Measurements from ENCODE around the gene TMEM170A. TPM values are rescaled to one million over a fixed set of nuclear protein-coding genes. Genes with fewer than 3 reads are reported as not detected.

TMEM170A gene
- total and polyA plus RNA-seq, 9 donors = 12.3 to 24.8 (median 16.5) TPM

DNA sequence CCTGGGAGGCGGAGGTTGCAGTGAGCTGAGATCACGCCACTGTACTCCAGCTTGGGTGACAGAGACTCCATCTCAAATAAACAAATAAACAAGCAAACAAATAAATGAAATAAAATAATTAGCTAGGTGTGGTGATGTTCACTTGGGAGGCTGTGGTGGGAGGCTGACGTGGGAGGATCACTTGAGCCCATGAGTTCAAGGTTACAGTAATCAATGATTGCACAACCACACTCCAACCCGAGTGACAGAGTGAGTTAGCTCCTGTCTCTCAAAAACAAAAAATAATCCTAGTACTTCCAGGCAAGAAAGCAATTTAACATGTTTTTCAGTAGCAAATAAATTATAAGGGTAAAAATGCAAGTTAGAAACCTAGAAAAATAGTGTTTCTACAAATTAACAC lies 57.5 kb downstream of the TMEM170A start:
- Histone ChIP-seq H3K36me3 (ENCODE audit: control insufficient read depth, insufficient read depth, low read length) (peaks cover 29% of the 10 kb centered on the region), H3K27me3 (ENCODE audit: control insufficient read depth, insufficient read depth, low read length) (no peaks in the 10 kb centered on the region), H3K9me3 (replicated peaks; ENCODE audit: control insufficient read depth, low read depth, low read length) (no peaks in the 10 kb centered on the region), H3K27ac (ENCODE audit: low read length) (no peak overlapping the region), H3K4me3 (ENCODE audit: low read length) (no peak overlapping the region), H3K4me1 (ENCODE audit: control insufficient read depth, insufficient read depth, low read length) (no peaks in the 10 kb centered on the region)
- DNase-seq = no peak
- WGBS (ENCODE audit: insufficient coverage) = no CpG with 5 or more reads among the region's 4 CpGs

DNA sequence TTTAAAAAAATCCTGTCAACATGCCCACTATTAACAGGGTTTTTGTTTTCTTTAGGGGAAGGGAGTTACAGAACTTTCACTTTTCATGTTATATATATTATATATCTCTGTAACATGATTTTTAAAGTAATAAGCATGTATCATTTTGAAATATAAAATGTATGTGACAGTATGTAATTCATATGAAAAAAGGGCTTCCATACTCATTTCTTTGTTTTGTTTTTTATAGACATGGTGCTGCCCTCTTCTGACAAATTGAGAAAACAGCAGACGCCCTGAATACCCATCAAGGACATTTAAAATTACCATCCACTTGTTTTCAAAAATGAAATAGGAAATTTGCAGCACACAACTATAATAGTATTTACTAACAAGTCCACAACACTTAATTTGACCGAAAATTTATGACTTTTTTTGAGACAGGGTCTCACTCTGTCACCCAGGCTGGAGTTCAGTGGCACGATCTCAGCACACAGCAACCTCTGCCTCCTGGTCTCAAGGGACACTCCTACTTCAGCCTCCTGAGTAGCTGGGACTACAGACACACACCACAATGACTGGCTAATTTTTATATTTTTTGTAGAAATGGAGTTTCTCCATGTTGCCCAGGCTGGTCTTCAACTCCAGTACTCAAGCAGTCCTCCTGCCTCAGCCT lies 61.5 kb downstream of the TMEM170A start:
- H3K4me1 ChIP-seq (ENCODE audit: control insufficient read depth, insufficient read depth, low read length) = no peaks in the 10 kb centered on the region
- DNase-seq = peak; percentile 70
- WGBS (ENCODE audit: insufficient coverage) = 0% methylated on average over 1 of the region's 3 CpGs

DNA sequence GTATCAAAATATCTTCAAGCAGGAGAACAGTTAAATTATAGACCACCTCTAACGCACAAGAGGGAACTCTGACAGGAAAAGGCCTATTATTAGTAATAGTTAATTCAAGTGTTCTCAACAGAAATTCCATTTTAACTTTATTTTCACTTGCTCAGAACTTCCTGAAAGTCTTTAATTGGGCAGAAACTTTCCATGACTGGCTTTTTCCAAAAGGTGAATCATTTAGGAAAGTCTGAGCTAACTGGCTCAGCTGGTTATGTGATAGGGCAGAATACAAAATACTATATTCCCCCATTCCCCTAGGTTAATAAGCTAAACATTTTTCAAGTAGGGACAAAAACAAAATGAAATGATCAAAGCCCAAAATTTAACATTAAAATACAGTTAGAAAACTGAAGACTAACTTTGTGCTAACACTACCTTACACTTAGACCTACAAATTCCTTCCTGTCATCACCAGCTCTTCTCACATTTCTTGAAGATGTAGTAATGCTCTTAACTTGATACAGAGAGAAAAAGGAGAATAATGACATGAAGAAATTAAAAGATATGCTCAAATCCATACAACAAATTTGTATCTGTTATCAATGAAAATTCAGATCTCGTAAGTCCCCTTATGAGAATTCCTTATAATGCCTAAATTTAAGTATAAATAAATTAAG lies 62.2 kb downstream of the TMEM170A start:
- Histone ChIP-seq H3K27ac (ENCODE audit: low read length) (peak overlapping the region; percentile 71), H3K9me3 (replicated peaks; ENCODE audit: control insufficient read depth, low read depth, low read length) (no peaks in the 10 kb centered on the region), H3K4me3 (ENCODE audit: low read length) (no peak overlapping the region), H3K36me3 (ENCODE audit: control insufficient read depth, insufficient read depth, low read length) (peaks cover 17% of the 10 kb centered on the region), H3K4me1 (ENCODE audit: control insufficient read depth, insufficient read depth, low read length) (no peaks in the 10 kb centered on the region), H3K27me3 (ENCODE audit: control insufficient read depth, insufficient read depth, low read length) (no peaks in the 10 kb centered on the region)
- no CpG with 5 or more reads among the region's 2 CpGs for WGBS (ENCODE audit: insufficient coverage)
- peak; percentile 88 for DNase-seq

More for the DNA sequence above, 61.5 kb downstream of the TMEM170A start:
- peaks cover 22% of the 10 kb centered on the region for H3K36me3 ChIP-seq (ENCODE audit: control insufficient read depth, insufficient read depth, low read length)
- H3K9me3 ChIP-seq (replicated peaks; ENCODE audit: control insufficient read depth, low read depth, low read length) = no peaks in the 10 kb centered on the region
- H3K4me3 ChIP-seq (ENCODE audit: low read length) = no peak overlapping the region
- no peaks in the 10 kb centered on the region for H3K27me3 ChIP-seq (ENCODE audit: control insufficient read depth, insufficient read depth, low read length)
- H3K27ac ChIP-seq (ENCODE audit: low read length) = peak overlapping the region; percentile 71

GRCh38 chr16:75401691-75402090 lies 62.8 kb downstream of the TMEM170A start:
- no peaks in the 10 kb centered on the region for H3K27me3 ChIP-seq (ENCODE audit: control insufficient read depth, insufficient read depth, low read length)
- no peak overlapping the region for H3K4me3 ChIP-seq (ENCODE audit: low read length)
- H3K27ac ChIP-seq (ENCODE audit: low read length) = peak overlapping the region; percentile 32
- no peaks in the 10 kb centered on the region for H3K4me1 ChIP-seq (ENCODE audit: control insufficient read depth, insufficient read depth, low read length)
- DNase-seq = no peak
- peaks cover 11% of the 10 kb centered on the region for H3K36me3 ChIP-seq (ENCODE audit: control insufficient read depth, insufficient read depth, low read length)
- H3K9me3 ChIP-seq (replicated peaks; ENCODE audit: control insufficient read depth, low read depth, low read length) = no peaks in the 10 kb centered on the region

DNA sequence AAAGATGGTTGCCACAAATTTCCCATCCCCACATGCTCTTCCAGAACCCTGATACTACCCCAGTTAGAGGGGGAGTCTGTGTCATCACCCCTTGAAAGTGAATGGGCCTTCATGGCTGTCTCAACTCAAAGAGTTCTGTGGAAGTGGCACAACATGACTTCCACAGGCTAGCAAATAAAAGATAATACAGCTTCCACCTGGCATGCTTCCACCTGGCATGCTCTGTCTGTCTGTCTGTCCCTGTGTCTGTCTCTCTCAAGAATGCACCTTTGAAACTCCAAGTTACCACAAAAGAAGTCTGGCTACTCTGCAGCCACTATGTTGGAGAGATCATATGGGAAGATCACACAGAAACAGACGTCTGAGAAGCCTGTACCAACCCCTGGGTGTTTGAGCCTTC lies 66.2 kb downstream of the TMEM170A start:
- no peak for DNase-seq
- Histone ChIP-seq H3K9me3 (replicated peaks; ENCODE audit: control insufficient read depth, low read depth, low read length) (no peaks in the 10 kb centered on the region), H3K4me1 (ENCODE audit: control insufficient read depth, insufficient read depth, low read length) (no peaks in the 10 kb centered on the region), H3K36me3 (ENCODE audit: control insufficient read depth, insufficient read depth, low read length) (peaks cover 15% of the 10 kb centered on the region), H3K27ac (ENCODE audit: low read length) (no peak overlapping the region), H3K4me3 (ENCODE audit: low read length) (no peak overlapping the region), H3K27me3 (ENCODE audit: control insufficient read depth, insufficient read depth, low read length) (no peaks in the 10 kb centered on the region)
- WGBS (ENCODE audit: insufficient coverage) = 86% methylated on average over 1 of the region's 1 CpG

GRCh38 chr16:75394941-75395340 lies 69.5 kb downstream of the TMEM170A start:
- H3K4me1 ChIP-seq (ENCODE audit: control insufficient read depth, insufficient read depth, low read length) = peaks cover 3% of the 10 kb centered on the region
- WGBS (ENCODE audit: insufficient coverage) = 79% methylated on average over 5 of the region's 5 CpGs
- H3K27me3 ChIP-seq (ENCODE audit: control insufficient read depth, insufficient read depth, low read length) = no peaks in the 10 kb centered on the region
- H3K9me3 ChIP-seq (replicated peaks; ENCODE audit: control insufficient read depth, low read depth, low read length) = no peaks in the 10 kb centered on the region
- peaks cover 32% of the 10 kb centered on the region for H3K36me3 ChIP-seq (ENCODE audit: control insufficient read depth, insufficient read depth, low read length)
- no peak overlapping the region for H3K27ac ChIP-seq (ENCODE audit: low read length)
- no peak overlapping the region for H3K4me3 ChIP-seq (ENCODE audit: low read length)
- DNase-seq = peak; percentile 60

Other genes with a start within 250 kb of the TMEM170A start
- 0.75 TPM for gene CTRB1, start 245.7 kb downstream of the TMEM170A start, total RNA-seq
- 1 to 10 TPM in 1 of 8 donors, under 1 TPM in 5, not detected in 2; 0.20 to 1.0 (median 0.53) TPM for gene CTRB1, start 245.7 kb downstream of the TMEM170A start, polyA plus RNA-seq (ENCODE audit: insufficient read depth in 1 of 8, insufficient read length in 8 of 8, low replicate concordance in 1 of 8)
- 33.4 TPM for gene BCAR1, start 213.1 kb downstream of the TMEM170A start, total RNA-seq
- gene BCAR1, start 213.1 kb downstream of the TMEM170A start, polyA plus RNA-seq (ENCODE audit: insufficient read depth in 1 of 8, insufficient read length in 8 of 8, low replicate concordance in 1 of 8) = 10 to 100 TPM; 39.7 to 67.4 (median 56.9) TPM
- gene CFDP1, start 31.2 kb downstream of the TMEM170A start, total RNA-seq = 83.7 TPM
- gene CFDP1, start 31.2 kb downstream of the TMEM170A start, polyA plus RNA-seq (ENCODE audit: insufficient read depth in 1 of 8, insufficient read length in 8 of 8, low replicate concordance in 1 of 8) = 100 to 1,000 TPM in 3 of 8 donors, 10 to 100 TPM in 5; 82.5 to 132 (median 93.2) TPM
- gene CHST6, start 30.8 kb upstream of the TMEM170A start, total RNA-seq = 5.4 TPM
- 1 to 10 TPM; 1.6 to 6.9 (median 2.7) TPM for gene CHST6, start 30.8 kb upstream of the TMEM170A start, polyA plus RNA-seq (ENCODE audit: insufficient read depth in 1 of 8, insufficient read length in 8 of 8, low replicate concordance in 1 of 8)
- 0.22 TPM for gene CHST5, start 71.4 kb upstream of the TMEM170A start, total RNA-seq
- 1 to 10 TPM in 1 of 8 donors, under 1 TPM in 6, not detected in 1; 0.04 to 1.1 (median 0.25) TPM for gene CHST5, start 71.4 kb upstream of the TMEM170A start, polyA plus RNA-seq (ENCODE audit: insufficient read depth in 1 of 8, insufficient read length in 8 of 8, low replicate concordance in 1 of 8)
- gene TMEM231, start 91.6 kb upstream of the TMEM170A start, total RNA-seq = 6.3 TPM
- gene TMEM231, start 91.6 kb upstream of the TMEM170A start, polyA plus RNA-seq (ENCODE audit: insufficient read depth in 1 of 8, insufficient read length in 8 of 8, low replicate concordance in 1 of 8) = 1 to 10 TPM; 6.2 to 9.1 (median 8.1) TPM
- gene GABARAPL2, start 101.7 kb upstream of the TMEM170A start, total RNA-seq = 122 TPM
- 100 to 1,000 TPM; 126 to 146 (median 134) TPM for gene GABARAPL2, start 101.7 kb upstream of the TMEM170A start, polyA plus RNA-seq (ENCODE audit: insufficient read depth in 1 of 8, insufficient read length in 8 of 8, low replicate concordance in 1 of 8)
- 23.8 TPM for gene ADAT1, start 158.6 kb upstream of the TMEM170A start, total RNA-seq
- 10 to 100 TPM; 19.7 to 38.6 (median 29.2) TPM for gene ADAT1, start 158.6 kb upstream of the TMEM170A start, polyA plus RNA-seq (ENCODE audit: insufficient read depth in 1 of 8, insufficient read length in 8 of 8, low replicate concordance in 1 of 8)
- gene KARS1, start 183.0 kb upstream of the TMEM170A start, total RNA-seq = 118 TPM
- gene KARS1, start 183.0 kb upstream of the TMEM170A start, polyA plus RNA-seq (ENCODE audit: insufficient read depth in 1 of 8, insufficient read length in 8 of 8, low replicate concordance in 1 of 8) = 100 to 1,000 TPM; 112 to 127 (median 115) TPM
- gene TERF2IP, start 183.1 kb upstream of the TMEM170A start, total RNA-seq = 53.1 TPM
- 10 to 100 TPM; 58.1 to 75.8 (median 65.0) TPM for gene TERF2IP, start 183.1 kb upstream of the TMEM170A start, polyA plus RNA-seq (ENCODE audit: insufficient read depth in 1 of 8, insufficient read length in 8 of 8, low replicate concordance in 1 of 8)
- not detected for gene CPHXL2, start 212.3 kb upstream of the TMEM170A start, total RNA-seq
- gene CPHXL2, start 212.3 kb upstream of the TMEM170A start, polyA plus RNA-seq (ENCODE audit: insufficient read depth in 1 of 8, insufficient read length in 8 of 8, low replicate concordance in 1 of 8) = under 1 TPM in 2 of 8 donors, not detected in 6; 0.10 to 0.15 TPM
- not detected for gene DUXB, start 236.8 kb upstream of the TMEM170A start, total RNA-seq
- not detected for gene DUXB, start 236.8 kb upstream of the TMEM170A start, polyA plus RNA-seq (ENCODE audit: insufficient read depth in 1 of 8, insufficient read length in 8 of 8, low replicate concordance in 1 of 8)

All from muscle of leg (tissue), 11 donors.